Parathyroid adenoma (tissue), 2 donors: ENCODE data around the gene MYRFL.

Source experiments
- H2AFZ ChIP-seq: fragments of 300-600 bp; sonication (generic); one replicate; pipeline ENCODE4 v1.7.0; 2017; ENCODE audit warnings: antibody characterized with exemption, mild to moderate bottlenecking
- H3K27ac ChIP-seq: fragments of 300-600 bp; sonication (generic); one replicate; pipeline ENCODE4 v1.7.0; 2017
- H3K27me3 ChIP-seq: fragments of 300-600 bp; sonication (generic); one replicate; pipeline ENCODE4 v1.7.0; 2017; ENCODE audit warnings: low read length; ENCODE audit not compliant: control insufficient read depth, insufficient read depth
- H3K36me3 ChIP-seq: fragments of 300-600 bp; sonication (generic); one replicate; pipeline ENCODE4 v1.7.0; 2017; ENCODE audit warnings: low read length; ENCODE audit not compliant: control insufficient read depth, insufficient read depth
- H3K4me1 ChIP-seq: fragments of 300-600 bp; sonication (generic); one replicate; pipeline ENCODE4 v1.7.0; 2017; ENCODE audit warnings: control low read depth
- H3K4me2 ChIP-seq: fragments of 300-600 bp; sonication (generic); one replicate; pipeline ENCODE4 v1.7.0; 2017; ENCODE audit warnings: low read length
- H3K4me3 ChIP-seq: fragments of 300-600 bp; sonication (generic); one replicate; pipeline ENCODE4 v1.7.0; 2017; ENCODE audit warnings: low read depth, low read length
- H3K79me2 ChIP-seq: fragments of 300-600 bp; sonication (generic); one replicate; pipeline ENCODE4 v1.7.0; 2017; ENCODE audit warnings: control low read depth
- H3K9ac ChIP-seq: fragments of 300-600 bp; sonication (generic); one replicate; pipeline ENCODE4 v1.7.0; 2017; ENCODE audit warnings: mild to moderate bottlenecking
- H3K9me3 ChIP-seq: fragments of 300-600 bp; sonication (generic); one replicate; pipeline ENCODE4 v1.7.0; 2017; ENCODE audit warnings: low read length; ENCODE audit not compliant: control insufficient read depth
- CTCF ChIP-seq: fragments of 300-600 bp; sonication (generic); IDR thresholded peaks from one replicate; pipeline ENCODE4 v1.7.0; 2017; ENCODE audit warnings: antibody characterized with exemption, mild to moderate bottlenecking
- donor health status: primary hyperparathyroidism.

Gene MYRFL

GRCh38 chr12:69936214-69936731 lies 111.2 kb downstream of the MYRFL start:
- Histone ChIP-seq H3K27ac (no peak overlapping the region), H3K9ac (no peak overlapping the region), H3K36me3 (no peaks in the 10 kb centered on the region), H3K9me3 (no peaks in the 10 kb centered on the region), H3K4me1 (no peaks in the 10 kb centered on the region), H3K4me3 (no peak overlapping the region), H3K27me3 (no peaks in the 10 kb centered on the region), H2AFZ (no peak overlapping the region), H3K79me2 (no peaks in the 10 kb centered on the region), H3K4me2 (peak overlapping the region; percentile 9)
- no peak for TF ChIP-seq CTCF

GRCh38 chr12:69936766-69937165 lies 111.7 kb downstream of the MYRFL start:
- H3K27ac ChIP-seq = no peak overlapping the region
- H3K9ac ChIP-seq = no peak overlapping the region
- H3K4me1 ChIP-seq = no peaks in the 10 kb centered on the region
- no peaks in the 10 kb centered on the region for H3K36me3 ChIP-seq
- no peak for TF ChIP-seq CTCF
- H3K4me2 ChIP-seq = no peak overlapping the region
- no peak overlapping the region for H3K4me3 ChIP-seq
- H2AFZ ChIP-seq = no peak overlapping the region
- no peaks in the 10 kb centered on the region for H3K79me2 ChIP-seq
- no peaks in the 10 kb centered on the region for H3K9me3 ChIP-seq
- no peaks in the 10 kb centered on the region for H3K27me3 ChIP-seq

- Histone ChIP-seq H3K79me2 (no peaks in the 10 kb centered on the region), H2AFZ (no peak overlapping the region), H3K4me2 (no peak overlapping the region), H3K27me3 (no peaks in the 10 kb centered on the region), H3K27ac (no peak overlapping the region), H3K36me3 (no peaks in the 10 kb centered on the region), H3K4me1 (no peaks in the 10 kb centered on the region), H3K9me3 (no peaks in the 10 kb centered on the region), H3K9ac (no peak overlapping the region), H3K4me3 (no peak overlapping the region)
- no peak for TF ChIP-seq CTCF
These were observed 122.1 kb downstream of the MYRFL start for GRCh38 chr12:69947123-69947522.

GRCh38 chr12:69947897-69948296 lies 122.9 kb downstream of the MYRFL start:
- H3K9me3 ChIP-seq = no peaks in the 10 kb centered on the region
- no peaks in the 10 kb centered on the region for H3K79me2 ChIP-seq
- H3K9ac ChIP-seq = no peak overlapping the region
- H3K27me3 ChIP-seq = no peaks in the 10 kb centered on the region
- no peak overlapping the region for H3K4me2 ChIP-seq
- H3K4me1 ChIP-seq = no peaks in the 10 kb centered on the region
- H3K36me3 ChIP-seq = no peaks in the 10 kb centered on the region
- H3K4me3 ChIP-seq = no peak overlapping the region
- H2AFZ ChIP-seq = no peak overlapping the region
- H3K27ac ChIP-seq = no peak overlapping the region
- TF ChIP-seq CTCF = no peak

- H3K9ac ChIP-seq = no peak overlapping the region
- no peaks in the 10 kb centered on the region for H3K36me3 ChIP-seq
- no peak overlapping the region for H2AFZ ChIP-seq
- no peak for TF ChIP-seq CTCF
- no peak overlapping the region for H3K27ac ChIP-seq
- H3K79me2 ChIP-seq = no peaks in the 10 kb centered on the region
- no peak overlapping the region for H3K4me2 ChIP-seq
- H3K4me3 ChIP-seq = no peak overlapping the region
- H3K9me3 ChIP-seq = no peaks in the 10 kb centered on the region
- no peaks in the 10 kb centered on the region for H3K4me1 ChIP-seq
- H3K27me3 ChIP-seq = no peaks in the 10 kb centered on the region
These were observed 123.8 kb downstream of the MYRFL start for GRCh38 chr12:69948851-69949250.
